ENCODE results near the gene ACSM3.

DNA sequence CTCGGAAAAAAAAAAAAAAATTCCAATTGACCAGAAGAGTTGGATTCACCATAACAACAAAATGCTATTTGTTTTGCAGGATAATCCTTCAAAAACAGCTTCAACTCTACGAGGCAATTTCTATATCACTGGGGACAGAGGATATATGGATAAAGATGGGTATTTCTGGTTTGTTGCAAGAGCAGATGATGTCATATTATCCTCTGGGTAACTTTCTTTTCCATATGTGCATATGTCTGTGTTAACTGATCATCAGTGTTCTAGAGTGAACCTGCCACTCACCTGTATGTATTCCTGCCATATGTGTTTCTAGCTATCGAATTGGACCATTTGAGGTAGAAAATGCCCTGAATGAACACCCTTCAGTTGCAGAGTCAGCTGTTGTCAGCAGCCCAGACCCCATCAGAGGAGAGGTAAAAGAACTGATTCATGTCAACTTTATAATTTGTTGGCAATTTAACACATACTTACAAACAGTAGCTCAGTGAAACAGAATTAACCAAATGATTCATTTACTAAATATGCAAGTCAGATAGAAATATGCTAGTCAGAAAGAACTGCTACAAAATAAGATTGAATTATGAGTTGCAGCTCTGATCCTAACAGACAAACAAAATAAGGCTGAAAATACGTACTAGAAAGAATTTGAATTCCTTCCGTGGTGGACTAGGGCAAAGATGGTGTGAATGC lies 28.3 kb downstream of the ACSM3 start:
- TF ChIP-seq, protein P1, sequence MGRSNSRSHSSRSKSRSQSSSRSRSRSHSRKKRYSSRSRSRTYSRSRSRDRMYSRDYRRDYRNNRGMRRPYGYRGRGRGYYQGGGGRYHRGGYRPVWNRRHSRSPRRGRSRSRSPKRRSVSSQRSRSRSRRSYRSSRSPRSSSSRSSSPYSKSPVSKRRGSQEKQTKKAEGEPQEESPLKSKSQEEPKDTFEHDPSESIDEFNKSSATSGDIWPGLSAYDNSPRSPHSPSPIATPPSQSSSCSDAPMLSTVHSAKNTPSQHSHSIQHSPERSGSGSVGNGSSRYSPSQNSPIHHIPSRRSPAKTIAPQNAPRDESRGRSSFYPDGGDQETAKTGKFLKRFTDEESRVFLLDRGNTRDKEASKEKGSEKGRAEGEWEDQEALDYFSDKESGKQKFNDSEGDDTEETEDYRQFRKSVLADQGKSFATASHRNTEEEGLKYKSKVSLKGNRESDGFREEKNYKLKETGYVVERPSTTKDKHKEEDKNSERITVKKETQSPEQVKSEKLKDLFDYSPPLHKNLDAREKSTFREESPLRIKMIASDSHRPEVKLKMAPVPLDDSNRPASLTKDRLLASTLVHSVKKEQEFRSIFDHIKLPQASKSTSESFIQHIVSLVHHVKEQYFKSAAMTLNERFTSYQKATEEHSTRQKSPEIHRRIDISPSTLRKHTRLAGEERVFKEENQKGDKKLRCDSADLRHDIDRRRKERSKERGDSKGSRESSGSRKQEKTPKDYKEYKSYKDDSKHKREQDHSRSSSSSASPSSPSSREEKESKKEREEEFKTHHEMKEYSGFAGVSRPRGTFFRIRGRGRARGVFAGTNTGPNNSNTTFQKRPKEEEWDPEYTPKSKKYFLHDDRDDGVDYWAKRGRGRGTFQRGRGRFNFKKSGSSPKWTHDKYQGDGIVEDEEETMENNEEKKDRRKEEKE (IDR thresholded peaks at IDR 0.05; ENCODE audit: borderline replicate concordance in 1 of 2, control insufficient read depth in 1 of 2, low read depth in 2 of 2, low read length in 1 of 2), result no peak
- TF ChIP-seq, protein P2, sequence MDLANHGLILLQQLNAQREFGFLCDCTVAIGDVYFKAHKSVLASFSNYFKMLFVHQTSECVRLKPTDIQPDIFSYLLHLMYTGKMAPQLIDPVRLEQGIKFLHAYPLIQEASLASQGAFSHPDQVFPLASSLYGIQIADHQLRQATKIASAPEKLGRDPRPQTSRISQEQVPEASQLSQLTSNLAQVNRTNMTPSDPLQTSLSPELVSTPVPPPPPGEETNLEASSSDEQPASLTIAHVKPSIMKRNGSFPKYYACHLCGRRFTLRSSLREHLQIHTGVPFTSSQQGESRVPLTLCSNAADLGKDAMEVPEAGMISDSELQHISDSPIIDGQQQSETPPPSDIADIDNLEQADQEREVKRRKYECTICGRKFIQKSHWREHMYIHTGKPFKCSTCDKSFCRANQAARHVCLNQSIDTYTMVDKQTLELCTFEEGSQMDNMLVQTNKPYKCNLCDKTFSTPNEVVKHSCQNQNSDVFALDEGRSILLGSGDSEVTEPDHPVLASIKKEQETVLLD (IDR thresholded peaks at IDR 0.05), result no peak
- TF ChIP-seq EP400 (IDR thresholded peaks at IDR 0.05) (no peak), GABPA (tag; conservative IDR thresholded peaks at IDR 0.05; ENCODE audit: low read depth) (no peak), RB1 (IDR thresholded peaks at IDR 0.05; ENCODE audit: low read depth) (no peak), SRSF9 (IDR thresholded peaks at IDR 0.05; ENCODE audit: borderline replicate concordance, low read depth, low read length) (no peak), POLR2A (conservative IDR thresholded peaks at IDR 0.05) (no peak), MEF2D (tag; conservative IDR thresholded peaks at IDR 0.05; ENCODE audit: low read depth) (no peak), TBP (optimal IDR thresholded peaks at IDR 0.05; ENCODE audit: low read depth, low read length) (no peak), MAZ (CRISPR knock-in tag; conservative IDR thresholded peaks at IDR 0.05 in 1 of 2, IDR thresholded peaks at IDR 0.05 in 1 of 2) (no peak), NFIC (IDR thresholded peaks at IDR 0.05) (no peak)
- TF ChIP-seq, protein P3, sequence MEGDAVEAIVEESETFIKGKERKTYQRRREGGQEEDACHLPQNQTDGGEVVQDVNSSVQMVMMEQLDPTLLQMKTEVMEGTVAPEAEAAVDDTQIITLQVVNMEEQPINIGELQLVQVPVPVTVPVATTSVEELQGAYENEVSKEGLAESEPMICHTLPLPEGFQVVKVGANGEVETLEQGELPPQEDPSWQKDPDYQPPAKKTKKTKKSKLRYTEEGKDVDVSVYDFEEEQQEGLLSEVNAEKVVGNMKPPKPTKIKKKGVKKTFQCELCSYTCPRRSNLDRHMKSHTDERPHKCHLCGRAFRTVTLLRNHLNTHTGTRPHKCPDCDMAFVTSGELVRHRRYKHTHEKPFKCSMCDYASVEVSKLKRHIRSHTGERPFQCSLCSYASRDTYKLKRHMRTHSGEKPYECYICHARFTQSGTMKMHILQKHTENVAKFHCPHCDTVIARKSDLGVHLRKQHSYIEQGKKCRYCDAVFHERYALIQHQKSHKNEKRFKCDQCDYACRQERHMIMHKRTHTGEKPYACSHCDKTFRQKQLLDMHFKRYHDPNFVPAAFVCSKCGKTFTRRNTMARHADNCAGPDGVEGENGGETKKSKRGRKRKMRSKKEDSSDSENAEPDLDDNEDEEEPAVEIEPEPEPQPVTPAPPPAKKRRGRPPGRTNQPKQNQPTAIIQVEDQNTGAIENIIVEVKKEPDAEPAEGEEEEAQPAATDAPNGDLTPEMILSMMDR (IDR thresholded peaks at IDR 0.05 in 2 of 3, conservative IDR thresholded peaks at IDR 0.05 in 1 of 3; ENCODE audit: insufficient read depth in 2 of 3, low read depth in 1 of 3, low read length in 3 of 3), result no peak
- TF ChIP-seq, protein P4, sequence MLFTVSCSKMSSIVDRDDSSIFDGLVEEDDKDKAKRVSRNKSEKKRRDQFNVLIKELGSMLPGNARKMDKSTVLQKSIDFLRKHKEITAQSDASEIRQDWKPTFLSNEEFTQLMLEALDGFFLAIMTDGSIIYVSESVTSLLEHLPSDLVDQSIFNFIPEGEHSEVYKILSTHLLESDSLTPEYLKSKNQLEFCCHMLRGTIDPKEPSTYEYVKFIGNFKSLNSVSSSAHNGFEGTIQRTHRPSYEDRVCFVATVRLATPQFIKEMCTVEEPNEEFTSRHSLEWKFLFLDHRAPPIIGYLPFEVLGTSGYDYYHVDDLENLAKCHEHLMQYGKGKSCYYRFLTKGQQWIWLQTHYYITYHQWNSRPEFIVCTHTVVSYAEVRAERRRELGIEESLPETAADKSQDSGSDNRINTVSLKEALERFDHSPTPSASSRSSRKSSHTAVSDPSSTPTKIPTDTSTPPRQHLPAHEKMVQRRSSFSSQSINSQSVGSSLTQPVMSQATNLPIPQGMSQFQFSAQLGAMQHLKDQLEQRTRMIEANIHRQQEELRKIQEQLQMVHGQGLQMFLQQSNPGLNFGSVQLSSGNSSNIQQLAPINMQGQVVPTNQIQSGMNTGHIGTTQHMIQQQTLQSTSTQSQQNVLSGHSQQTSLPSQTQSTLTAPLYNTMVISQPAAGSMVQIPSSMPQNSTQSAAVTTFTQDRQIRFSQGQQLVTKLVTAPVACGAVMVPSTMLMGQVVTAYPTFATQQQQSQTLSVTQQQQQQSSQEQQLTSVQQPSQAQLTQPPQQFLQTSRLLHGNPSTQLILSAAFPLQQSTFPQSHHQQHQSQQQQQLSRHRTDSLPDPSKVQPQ (CRISPR knock-in tag; IDR thresholded peaks at IDR 0.05; ENCODE audit: borderline replicate concordance), result no peak

Data from K562 (cell line).